ENCODE results near the gene CC2D1B.

Gene CC2D1B

DNA sequence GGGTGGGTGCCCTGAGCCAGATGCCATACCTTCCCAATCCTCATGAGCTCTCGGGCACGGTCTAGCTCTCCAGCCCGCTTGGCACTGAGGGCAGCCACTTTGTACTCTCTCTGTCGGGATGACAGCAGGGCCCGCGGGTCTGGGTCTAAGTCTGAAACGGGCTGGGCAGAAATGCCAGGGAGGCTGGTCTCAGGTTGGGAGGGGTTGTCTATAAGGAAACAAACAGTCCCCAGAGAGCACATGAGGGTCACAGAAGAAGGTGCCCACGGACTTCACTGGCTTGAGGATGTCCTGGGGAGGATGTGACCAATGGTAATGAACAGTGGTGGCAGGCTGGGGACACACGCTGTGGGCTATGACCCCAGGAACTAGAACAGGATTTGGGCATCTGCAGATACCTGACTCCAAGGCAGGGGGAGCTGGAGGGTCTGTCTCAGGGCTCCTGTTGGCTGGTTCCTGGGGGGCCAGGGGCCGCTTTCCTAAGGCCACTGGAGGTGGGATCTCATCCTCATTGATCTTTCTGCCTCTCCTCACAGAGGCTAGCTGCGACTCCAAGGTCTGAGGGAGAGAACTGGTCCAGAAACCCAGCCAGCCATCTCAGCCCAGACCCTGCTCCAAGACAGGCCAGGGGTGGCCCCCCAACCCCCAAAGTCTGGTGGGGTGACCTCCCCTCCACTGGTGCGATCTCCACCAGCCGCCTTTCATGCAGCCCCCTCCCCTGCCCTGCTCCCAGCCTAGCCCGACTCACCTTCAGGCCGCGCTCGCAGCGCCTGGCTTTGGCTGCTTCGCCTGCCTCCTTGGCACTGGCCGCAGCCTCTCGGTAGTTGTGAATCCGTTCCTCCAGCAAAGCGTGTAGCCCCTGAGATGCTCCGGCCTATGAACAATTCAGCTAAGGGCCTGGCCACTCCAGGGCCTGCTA, 6.1 kb downstream of the CC2D1B start:
- no peak for DNase-seq

DNA sequence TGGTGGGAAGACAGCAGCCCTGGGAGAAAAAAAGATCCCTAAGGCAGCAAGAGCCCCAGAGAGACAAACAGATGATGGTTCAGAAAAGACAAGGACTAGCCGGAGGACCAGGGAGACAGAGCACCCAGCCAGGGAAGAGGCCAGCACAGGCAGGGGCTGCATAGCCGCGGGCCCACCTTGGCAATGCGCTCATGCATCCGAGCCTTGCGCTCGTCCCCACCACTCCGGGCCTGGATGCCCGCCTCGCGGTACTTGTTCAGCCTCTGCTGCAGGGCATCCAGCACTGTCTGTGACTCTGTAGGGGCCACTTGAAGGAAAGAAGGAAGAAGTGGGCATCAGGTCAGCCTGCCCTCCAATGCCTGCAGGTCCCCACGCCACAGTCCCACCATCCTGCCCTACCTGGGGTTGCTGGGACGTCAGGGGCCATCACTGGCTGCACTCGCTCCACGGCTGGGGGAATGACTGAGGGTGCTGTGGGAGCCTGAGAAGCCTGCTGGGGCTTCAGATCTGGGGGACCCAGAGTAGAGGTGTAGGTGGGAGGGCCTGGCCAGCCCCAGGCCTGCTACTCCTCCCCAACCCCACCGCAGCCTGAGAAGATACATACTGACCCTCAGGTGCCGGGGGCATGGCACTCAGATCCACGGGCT, 7.0 kb downstream of the CC2D1B start:
- no peak for DNase-seq

DNA sequence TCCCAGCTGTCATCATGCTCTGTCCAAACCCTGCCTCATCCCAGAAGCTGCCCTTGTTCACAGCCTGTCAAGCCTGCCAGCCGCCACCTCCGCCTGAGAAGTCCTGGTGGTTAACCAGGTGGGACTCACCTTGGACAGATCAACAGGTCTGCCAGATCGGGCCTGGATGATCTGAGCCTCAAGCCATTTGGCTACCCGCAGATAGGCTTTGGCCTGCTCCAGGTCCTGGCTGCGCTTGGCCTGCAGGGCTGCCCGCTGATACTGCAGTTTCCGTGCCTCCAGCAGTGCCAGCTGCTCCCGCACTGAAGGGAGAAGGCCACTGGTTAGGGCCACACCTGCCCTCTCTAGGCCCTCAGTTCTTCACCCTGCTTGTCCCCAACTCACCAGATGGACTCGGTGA, 8.6 kb downstream of the CC2D1B start:
- DNase-seq = no peak

DNA sequence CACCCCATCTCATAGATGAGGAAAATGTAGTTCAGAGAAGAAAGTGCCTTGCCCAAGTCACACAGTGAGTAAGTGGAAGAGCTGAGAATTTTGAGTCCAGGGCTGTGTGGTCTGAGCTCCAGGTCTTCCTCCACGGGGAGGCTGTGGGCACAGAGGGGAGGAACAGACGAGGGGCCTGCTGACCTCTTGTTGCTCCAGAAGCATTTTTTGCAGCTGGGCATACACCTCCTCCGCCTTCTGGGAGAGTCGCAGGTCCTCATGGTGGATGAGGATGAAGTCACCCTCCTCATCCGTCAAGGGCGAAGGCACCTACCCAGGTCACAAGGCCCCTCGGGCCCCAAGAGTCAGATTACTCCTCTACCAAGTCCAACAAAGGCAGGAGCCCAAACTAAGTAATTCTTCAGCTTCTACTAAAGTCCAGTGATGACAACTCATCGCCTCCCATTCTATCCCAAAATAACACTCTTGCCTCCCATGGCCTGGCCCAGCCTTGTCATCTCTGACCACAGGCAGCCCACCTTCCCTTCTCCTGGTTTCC, 9.1 kb downstream of the CC2D1B start:
- no peak for DNase-seq

DNA sequence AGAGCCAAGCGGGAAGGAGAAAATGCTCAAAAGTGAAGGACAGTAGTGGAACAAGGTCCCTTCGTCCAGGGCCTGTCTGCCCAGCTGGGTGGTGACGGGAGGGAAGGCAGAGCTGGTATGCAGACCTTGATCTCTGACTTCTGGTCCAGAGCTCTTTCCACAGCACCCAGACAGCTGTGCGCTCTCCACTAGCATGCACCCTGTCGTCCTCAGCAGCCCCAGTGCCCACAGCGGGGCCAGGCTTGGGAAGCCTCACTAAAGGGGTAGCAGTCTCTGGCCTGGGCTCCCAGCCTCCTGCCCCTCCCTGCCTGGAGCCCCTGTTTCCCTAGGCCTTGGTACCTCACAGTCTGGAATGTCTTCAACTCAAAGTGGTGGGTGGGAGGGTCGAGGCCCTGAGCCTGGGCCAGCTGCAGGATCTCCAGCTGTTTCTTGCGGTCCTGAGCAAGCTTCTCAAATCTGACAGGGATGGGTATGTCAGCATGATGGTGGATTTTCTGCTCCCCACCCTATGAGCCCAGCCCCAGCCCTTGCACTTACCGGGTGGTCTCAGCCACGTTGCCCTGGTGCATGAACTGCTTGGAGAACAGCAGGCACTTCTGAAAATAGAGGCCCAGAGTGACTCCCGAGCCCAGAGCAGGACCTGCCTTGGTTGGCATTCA, 10.0 kb downstream of the CC2D1B start:
- no peak for DNase-seq

DNA sequence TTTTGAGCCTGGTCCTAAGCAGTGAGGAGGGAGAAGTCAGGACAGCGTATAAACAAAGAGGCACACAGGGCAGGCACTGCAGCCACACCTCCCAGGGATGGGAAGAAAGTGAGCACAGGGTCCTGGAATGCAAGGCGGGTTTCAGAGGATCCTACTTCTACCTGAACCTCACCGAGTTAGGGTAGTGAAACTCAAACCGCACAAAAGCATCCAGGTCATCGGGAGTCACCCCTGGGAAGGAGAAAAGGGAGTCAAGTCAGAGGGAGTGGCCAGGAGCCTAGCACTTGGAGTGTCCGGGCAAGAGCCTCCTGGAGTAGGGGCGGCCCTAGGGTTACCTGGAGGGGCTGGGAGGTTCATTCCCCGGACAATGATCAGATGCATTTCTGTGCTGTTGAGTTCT, 10.6 kb downstream of the CC2D1B start:
- DNase-seq = no peak

DNA sequence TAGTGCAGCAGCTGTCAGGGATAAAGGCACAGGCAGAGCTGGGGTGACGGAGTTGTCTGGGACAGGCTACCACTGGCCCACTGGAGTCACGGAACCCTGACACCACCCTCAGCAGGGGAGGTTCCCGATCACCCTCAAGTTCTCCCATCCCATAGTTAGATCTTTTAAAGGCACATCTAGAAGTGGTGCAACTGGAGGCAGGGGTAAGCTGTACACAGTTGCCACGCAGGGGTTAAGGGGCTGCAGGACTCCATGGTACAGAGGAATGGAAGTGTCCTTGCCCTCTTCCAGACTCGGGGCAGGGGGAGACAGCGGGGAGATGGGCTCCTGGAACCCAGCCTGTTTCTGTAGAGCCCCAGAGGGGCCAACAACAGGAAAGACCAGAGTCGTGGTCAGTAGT, 13.3 kb downstream of the CC2D1B start:
- no peak for DNase-seq

DNA sequence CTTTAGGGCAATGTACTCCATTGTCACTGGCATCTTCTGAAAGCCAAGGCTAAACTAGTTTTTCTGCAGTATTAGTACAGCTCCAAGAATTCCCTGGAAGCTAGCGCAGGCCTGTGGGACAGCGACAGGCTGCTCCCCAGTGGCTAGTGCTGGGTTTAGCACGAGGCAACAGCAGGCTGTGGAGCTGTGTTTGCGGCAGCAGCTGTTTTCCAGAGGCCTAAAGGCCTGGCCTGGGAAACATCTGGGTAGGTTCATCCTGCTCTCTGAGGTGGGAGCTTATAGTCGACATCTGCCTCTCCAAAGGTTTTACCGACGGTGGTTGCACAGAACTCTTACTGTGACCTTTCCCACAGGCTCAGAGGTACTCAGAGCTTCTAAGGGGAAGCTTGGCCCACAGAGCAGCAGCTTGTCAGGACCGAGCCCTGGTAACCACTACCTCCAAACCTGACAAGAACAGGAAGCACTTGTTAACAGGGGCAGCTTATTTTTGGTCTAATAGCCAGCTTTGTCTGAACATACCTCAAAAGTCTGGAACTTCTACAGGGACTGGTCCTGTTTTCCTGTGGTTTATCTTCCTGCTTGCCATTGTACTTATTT, 17.2 kb downstream of the CC2D1B start:
- DNase-seq = no peak

DNA sequence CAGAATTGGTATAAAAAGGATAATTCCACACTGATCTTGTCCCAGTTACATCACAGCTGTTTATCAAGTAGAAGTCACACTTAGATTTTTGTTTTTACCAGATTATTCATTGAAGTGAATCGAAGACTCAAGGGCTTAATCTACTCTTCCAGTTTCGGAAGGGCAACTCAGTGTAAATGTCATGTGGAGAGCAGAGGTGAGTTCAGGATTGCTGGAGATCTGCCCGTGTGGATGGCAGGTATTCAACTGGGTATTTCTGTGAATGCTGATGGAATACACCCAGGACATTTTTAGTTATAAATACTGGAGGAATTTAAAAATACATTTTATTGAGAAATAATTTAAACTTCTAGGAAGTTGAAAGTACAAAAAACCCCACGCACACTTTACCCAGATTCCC, 19.4 kb downstream of the CC2D1B start:
- no peak for DNase-seq

DNA sequence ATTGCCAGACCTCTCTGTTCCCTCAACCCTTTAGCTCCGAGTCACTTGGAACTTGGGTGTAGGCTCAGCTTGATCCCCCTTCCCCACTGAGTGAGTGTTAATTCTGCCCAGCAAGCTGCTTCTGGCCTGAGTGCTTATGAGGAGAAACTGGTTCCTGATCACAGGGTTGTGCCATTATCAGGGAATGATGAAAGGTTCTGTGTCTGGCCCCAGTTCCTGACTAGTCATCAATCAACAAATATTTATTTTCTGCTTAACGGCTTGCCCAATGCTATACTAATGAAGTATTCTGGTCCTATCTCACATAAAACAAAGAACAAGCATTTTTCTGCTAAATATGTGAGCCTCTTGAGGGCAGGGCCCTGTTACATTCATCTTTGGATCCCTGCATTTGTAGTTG, 20.8 kb downstream of the CC2D1B start:
- DNase-seq = no peak

DNA sequence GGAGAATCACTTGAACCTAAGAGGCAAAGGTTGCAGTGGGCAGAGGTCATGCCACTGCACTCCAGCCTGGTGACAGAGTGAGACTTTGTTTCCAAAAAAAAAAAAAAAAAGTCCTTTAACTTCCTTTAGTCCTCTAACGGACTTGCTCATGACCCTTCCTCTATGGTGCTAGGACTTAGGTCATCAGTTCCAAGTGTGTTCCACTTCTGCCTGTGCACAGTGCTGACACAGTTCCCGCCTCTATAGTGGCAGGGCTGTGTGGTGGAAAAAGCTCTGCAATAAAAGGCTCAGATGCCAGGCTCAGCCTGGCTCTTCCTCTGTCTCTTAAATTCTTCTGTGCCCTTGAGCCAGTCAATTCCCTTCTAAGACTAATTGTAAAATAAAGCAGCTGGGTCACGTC, 22.0 kb downstream of the CC2D1B start:
- DNase-seq = no peak

DNA sequence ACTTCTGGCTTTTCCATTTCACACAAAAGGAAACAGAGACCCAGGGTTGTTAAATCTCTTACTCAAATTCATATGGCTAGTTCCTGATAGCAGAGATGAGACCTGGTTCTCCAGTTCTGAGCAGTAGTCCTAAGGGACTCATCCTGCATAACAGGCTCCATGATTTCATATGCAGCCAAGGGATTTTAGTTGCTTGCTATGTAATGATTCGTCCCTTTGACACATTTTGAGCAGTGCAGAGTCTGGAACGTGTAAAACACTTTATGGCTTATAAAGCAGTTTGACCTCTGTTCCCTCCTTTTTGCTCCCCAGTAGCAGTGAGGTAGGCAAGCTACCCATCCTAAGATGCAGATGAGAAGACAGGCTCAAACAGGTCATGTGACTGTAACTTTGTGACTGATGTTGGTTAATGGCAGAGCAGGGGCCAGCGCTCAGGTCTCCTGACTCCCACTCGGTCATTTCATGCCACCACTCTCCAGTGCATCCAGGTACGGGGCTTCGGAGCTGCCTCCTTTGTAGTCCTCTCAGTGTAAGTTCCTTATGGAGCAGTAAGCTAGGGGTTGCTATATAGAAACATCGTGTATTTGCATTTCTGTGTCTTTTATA, 24.2 kb downstream of the CC2D1B start:
- no peak for DNase-seq

DNA sequence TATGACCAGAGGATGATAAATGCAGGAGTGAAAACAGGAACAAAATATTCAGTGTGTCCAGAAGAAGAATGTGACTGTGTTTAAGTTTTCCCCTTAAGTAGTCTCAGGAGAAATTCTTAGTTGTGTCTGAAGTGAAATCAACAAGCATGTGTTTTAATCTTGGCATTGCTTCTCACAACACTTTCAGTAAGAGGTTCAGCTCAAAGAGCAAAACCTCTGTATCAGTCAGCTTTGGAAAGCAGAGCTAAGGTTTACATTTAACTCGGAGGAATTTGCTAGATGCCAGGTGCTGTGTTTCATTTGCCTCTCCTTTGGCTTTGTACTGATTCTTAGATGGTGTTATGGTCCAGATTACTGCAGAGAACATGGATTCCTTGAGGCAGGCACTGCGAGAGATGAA, 28.6 kb downstream of the CC2D1B start:
- no peak for DNase-seq

DNA sequence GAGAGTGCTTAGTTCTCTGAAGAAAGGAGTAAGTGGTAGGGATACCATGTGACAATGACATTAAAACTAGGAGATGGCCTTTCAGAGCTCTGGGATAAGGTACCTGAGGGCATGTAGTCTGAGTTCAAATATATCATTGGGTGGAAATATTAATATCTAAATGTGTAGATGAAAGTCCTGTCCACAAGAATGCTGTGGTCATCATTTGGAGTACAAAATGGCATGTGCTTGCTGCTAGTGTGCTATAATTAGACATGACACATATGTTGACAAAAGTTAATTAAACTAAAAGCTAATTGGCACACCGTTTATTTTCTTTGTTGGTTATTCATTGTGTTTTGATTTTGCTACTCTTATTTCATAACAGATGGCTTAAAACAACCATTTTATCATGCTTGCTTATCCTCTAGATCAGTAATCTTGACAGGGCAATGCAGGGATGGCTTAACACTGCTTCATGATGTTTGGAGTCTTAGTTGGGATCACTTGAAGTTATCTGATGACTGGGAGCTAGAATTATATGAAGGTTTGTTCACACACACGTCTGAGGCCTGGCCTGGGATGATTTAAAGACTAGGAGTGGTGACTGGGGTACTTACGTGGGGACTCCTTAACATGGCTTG, 31.0 kb downstream of the CC2D1B start:
- no peak for DNase-seq

DNA sequence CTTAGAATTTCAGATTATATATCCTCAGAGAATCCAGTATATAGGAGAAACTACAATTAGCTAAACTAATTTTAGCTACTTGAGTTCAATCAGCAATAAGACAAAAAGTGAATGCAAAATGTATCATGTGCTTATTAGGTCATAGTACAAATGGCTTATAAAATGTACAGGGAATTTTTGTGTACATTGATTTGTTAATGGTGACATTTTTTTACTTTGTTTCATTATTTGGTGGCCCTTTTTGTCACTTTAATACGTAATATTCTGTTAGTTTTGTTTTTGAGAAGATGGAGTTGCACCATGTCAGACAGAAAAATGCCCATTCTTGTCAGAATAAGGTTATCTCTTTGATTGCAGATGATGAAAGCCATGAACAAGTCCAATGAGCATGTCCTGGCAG, 33.6 kb downstream of the CC2D1B start:
- no peak for DNase-seq

DNA sequence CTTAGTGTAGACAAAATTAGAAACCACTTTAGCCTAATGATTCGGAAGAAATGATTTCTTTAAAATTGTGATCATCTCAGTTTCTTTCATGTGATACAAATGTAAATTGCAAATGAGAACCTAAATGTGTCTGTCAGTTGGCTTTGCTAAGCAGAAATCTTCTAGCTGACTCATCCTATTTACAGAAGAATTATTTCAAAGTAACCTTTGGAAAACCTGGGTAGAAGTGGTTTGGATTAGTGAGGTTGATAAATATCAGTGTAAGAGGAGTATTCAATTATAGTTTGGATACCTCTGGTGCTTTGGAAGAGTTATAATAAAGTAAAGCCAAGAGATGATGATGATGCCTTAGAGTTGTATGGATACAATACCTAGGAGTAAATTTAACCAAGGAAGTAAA, 37.4 kb downstream of the CC2D1B start:
- DNase-seq = no peak

DNA sequence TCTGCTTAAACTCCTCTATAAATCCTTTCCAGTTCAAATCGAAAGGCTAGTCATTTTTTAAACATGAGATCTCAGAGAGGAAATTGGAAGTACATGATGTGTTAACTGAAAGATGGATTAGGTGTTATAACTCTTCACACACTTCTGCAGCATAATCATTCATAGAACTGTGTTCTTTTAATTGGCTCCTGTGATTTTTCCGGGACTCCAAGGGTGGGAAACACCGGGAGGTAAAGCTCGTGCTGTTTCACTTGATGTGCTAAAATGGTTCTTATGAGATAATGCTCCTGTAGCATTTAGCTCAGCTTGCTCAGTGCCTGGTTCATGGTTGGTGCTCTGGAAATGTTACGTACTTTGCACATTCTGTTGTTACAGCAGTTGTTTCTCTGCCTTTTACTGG, 40.2 kb downstream of the CC2D1B start:
- DNase-seq = no peak

DNA sequence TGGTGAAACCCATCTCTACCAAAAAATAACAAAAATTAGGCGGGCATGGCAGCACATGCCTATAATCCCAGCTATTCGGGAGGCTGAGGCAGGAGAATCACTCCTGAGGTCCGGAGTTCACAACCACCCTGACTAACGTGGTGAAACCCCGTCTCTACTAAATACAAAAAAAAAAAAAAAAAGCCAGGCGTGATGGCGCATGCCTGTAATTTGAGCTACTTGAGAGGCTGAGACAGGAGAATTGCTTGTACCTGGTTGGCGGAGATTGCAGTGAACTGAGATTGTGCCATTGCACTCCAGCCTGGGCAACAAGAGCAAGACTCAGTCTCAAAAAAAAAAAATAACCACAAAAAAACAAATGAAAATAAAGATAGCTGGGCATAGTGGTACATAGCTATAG, 42.3 kb downstream of the CC2D1B start:
- DNase-seq = no peak

DNA sequence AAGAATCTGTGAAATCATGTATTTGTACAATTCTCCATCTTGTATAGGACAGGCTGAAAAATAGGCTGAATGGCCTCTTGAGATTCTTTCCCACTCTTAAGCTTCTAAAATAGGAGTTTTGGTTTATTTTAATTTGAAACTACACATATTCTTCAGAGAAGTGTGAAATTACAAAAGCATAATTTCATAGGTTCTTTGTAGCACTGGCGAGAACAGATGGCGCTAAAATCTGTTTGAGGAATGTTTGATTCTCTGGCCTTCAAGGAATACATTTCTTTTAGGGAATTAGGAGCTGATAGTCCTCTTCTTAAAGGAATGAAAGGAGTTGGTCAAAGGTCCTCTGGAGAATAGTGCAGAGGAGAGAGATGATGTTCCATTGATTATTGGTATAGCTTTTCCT, 44.9 kb downstream of the CC2D1B start:
- no peak for DNase-seq

DNA sequence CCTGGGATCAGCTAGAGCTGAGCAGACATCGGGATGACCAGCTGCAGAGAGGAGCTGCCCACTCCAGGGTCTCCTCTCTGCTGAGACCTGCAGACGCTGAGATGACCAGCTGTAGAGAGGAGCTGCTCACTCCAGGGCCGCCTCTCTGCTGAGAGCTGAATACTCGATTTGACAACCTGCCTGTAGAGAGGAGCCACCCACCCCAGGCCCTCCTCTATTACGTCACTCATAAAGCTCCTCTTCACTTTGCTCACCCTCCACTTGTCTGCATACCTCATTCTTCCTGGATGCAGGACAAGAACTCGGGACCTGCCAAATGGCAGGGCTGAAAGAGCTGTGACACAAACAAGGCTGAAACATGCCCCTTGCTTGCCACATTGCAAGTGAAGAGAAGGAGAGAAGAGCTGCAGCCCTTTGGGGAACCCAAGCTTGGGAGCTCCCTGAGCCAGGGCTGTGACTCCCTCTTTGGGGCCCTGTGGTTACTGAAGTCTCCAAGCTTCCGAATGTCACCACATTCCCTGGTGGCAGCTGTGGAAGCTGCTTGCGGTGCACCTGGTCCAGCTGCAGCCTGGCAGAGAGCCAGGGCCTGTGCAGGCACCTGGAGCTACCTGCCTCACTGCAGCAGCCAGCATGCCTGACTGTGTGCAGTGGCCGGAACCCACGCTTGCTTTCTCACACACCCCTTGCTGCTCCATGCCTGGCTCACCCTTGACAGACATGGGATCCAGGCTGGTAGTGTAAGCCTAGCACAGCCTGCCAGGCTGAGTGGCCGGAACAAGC, 59.6 kb downstream of the CC2D1B start:
- DNase-seq = no peak

DNA sequence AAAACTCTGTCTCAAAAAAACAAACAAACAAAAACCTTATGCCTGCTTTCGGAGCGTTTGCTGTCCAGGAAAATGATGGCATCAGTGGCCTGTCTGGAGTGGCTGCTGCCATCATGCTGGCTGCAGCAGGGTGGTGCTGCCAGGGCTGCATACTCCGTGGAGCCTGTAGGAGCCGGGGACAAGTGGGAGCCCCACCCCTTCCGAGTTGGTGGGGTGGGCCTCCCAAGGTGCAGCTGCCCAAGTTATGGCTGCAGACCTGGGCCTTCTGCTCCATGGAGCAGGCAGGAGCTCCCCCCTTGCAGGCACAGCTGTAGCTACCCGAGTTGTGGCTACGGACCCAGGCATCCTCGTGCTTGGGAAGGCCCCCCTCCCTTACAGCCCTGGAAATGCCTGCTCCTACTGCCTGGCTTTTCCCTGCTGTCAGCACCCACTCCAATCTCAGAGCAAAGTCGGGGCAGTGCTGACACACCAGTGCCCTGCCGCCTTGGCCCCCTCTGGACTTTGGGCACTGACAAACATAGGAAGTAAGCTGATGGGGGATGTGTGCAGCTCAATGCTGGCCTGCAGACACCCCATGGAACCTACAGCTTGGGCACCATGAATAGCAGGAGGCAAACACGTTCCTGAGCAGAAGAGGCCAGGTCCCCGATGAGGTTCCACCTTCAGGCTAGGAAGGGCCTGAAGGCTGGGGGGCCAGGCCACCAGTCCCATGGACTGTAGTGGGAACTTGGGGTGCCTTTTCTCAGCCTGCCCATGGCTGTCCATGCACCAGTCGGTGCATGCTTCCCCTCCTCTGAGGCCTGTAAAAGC, 60.4 kb downstream of the CC2D1B start:
- DNase-seq = no peak

All from stimulated activated CD4-positive, alpha-beta T cell treated with anti-CD3 and anti-CD28 coated beads, Interleukin-4, amount 100 ng/mL, for 1 hour (primary cell).